ENCODE data around the gene THOP1.

THOP1 gene

DNA sequence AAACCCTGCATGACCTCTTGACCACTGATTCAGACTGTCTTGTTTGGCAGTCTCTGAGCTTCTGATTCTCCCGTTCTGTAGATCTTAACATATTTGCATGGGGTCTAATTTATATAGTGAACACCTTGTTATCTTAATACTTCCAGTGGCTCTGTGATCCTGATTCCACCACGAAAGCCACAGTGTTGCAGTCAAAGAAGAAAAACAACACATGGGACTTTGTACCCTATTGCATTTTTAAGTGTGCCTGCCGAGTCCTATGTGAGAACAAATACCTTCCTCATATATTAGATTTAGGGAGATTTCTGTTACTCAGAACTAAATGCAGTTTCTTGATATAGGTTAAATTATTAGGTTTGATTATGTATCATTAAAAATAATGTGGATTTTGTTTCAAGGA lies 69.5 kb downstream of the THOP1 start:
- no peak for DNase-seq (ENCODE audit: low read depth)

DNA sequence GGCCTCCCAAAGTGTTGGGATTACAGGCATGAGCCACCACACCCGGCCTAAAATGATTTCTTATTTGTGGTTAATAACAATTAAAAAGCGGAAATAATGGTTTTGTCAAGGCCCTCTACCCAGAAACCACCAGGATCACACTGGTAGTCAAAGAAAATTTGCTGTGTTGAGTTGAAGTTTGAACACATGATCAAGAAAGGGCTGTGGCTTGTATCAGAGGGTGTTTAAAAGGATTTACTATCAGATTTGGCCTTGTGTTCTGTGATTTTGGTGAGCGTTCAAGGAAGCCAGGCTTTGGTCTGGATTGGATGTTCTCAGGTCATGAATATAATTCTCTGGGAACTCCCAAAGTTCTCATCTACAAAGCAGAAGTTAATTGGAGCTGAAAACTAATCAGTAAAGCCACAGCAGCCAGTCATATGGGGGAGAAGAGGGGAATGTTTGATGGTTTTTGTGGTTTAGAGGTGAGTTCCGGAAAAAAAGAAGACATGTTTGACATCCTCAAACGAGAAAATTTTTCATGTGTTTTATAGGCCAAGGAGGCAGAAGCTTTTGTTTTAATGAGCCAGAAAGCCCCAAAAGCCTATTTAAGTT lies 71.3 kb downstream of the THOP1 start:
- DNase-seq (ENCODE audit: low read depth) = no peak

- DNase-seq (ENCODE audit: low read depth) = no peak
Measured at GRCh38 chr19:2858864-2859263, 73.6 kb downstream of the THOP1 start.

GRCh38 chr19:2863816-2864215 lies 78.5 kb downstream of the THOP1 start:
- DNase-seq (ENCODE audit: low read depth) = no peak
